Choroid plexus epithelial cell (primary cell): Measurements from ENCODE around the gene ASXL3.

Experiments used
- DNase-seq: peaks from one replicate; pipeline ENCODE4 v3.0.0-alpha.2; 2010; ENCODE audit warnings: low read depth
- H3K4me3 ChIP-seq: 2 replicates; pipeline ENCODE4 v1.5.1; 2011; ENCODE audit warnings: low read depth, mild to moderate bottlenecking, control low read depth, low read length, moderate library complexity
- TF ChIP-seq, protein P1 (sequence below): conservative IDR thresholded peaks from 2 replicates; pipeline ENCODE4 v1.5.1; 2011; ENCODE audit warnings: low read depth, mild to moderate bottlenecking, control low read depth, inconsistent platforms, low read length, moderate library complexity

Gene ASXL3

DNA sequence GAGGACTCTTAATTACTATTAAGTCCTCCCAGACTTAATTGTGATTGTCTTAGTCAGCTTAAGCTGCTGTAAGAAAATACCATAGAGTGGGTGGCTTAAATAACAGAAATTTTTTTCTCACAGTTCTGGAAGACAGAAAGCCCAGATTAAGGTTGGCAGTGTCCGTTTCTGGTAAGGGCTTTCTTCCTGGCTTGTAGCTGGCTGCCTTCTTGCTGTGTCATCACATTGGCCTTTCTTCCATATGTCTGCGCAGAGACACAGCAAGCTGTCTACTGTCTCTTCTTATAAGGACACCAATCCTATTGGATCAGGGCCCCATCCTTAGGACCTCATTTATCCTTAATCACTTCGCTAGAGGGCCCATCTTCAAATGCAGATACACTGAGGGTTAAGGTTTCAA, 38.5 kb downstream of the ASXL3 start:
- no peak for DNase-seq
- no peak overlapping the region for H3K4me3 ChIP-seq
- TF ChIP-seq, protein P1, sequence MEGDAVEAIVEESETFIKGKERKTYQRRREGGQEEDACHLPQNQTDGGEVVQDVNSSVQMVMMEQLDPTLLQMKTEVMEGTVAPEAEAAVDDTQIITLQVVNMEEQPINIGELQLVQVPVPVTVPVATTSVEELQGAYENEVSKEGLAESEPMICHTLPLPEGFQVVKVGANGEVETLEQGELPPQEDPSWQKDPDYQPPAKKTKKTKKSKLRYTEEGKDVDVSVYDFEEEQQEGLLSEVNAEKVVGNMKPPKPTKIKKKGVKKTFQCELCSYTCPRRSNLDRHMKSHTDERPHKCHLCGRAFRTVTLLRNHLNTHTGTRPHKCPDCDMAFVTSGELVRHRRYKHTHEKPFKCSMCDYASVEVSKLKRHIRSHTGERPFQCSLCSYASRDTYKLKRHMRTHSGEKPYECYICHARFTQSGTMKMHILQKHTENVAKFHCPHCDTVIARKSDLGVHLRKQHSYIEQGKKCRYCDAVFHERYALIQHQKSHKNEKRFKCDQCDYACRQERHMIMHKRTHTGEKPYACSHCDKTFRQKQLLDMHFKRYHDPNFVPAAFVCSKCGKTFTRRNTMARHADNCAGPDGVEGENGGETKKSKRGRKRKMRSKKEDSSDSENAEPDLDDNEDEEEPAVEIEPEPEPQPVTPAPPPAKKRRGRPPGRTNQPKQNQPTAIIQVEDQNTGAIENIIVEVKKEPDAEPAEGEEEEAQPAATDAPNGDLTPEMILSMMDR = no peak

DNA sequence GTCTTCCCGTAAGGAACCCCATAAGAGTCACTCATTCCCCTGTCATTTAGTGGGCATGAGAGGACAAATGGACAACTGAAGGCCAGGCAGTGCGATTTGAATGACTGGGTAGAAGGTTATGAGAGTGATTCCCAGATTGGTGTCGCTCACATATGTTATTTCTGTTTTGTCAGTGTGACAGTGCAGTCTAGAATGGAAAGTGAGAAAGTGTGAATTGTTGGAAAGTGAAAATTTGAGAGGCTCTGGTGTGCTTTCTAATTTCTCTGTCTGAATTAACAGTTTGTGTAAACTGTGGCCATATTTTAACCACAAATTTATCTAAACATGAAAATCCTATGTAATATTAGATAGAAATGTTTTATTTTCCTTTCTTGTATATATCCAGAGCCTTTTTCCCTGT, 49.1 kb downstream of the ASXL3 start:
- no peak for DNase-seq
- TF ChIP-seq, protein P1 = no peak
- no peak overlapping the region for H3K4me3 ChIP-seq

DNA sequence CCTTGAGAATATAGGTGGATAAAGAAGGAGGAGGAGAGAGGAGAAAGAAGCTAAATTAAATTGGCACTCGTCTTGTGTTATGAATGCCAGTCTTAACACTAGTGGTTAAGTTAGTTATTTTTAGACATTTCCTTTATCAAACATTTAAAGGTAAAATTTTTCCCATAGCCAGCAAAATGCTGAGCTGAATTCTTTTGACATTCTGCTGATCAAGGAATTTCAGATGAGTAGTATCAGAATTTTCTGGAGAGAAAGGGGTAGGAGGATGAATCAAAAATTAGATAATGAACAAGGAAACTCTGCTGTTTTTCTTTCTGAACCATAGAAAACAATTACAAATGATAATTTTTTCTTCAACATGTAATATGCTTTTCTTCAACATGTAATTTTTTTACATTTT, 52.5 kb downstream of the ASXL3 start:
- TF ChIP-seq, protein P1 = no peak
- no peak for DNase-seq

DNA sequence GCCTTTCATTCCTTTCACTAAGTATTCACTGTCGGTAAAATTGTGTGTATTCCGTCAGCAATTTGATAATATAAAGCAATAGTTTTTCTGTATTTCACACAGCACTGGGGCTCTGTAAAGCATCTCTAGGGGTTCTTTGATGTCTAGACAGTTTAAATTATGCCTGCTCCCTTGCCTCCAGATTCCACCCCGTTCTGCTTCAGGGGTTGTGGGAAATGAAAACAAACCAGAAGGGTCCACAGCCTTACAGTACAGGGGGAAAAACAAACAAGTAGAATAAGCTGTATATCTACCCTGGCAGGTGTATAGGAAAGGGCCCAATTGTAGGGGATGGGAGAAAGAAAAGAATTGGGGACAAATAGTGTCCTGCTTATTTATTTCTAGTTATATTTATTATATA, 63.1 kb downstream of the ASXL3 start:
- TF ChIP-seq, protein P1 = no peak
- H3K4me3 ChIP-seq = no peak overlapping the region
- no peak for DNase-seq

More for the DNA sequence above, 52.5 kb downstream of the ASXL3 start:
- no peak overlapping the region for H3K4me3 ChIP-seq

DNA sequence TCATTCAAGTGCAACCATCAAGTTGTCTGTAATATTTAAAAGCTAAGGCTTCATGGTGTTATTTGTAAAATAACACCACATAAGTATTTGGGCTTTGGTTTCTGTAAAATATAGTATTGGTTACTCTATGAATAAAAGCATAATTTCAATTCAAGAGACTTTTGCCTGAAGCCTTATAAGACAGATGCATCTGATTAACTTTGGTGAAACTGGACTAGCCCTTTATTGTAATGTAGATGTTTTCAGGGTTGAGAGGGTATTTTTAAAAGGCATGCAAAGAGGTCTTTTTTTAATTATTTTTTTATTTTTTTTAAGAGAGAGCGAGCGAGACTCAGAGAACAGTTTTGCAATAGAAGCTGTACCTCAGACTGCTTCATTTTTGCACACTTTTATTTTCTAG, 66.5 kb downstream of the ASXL3 start:
- TF ChIP-seq, protein P1 = no peak
- no peak for DNase-seq
- no peak overlapping the region for H3K4me3 ChIP-seq

DNA sequence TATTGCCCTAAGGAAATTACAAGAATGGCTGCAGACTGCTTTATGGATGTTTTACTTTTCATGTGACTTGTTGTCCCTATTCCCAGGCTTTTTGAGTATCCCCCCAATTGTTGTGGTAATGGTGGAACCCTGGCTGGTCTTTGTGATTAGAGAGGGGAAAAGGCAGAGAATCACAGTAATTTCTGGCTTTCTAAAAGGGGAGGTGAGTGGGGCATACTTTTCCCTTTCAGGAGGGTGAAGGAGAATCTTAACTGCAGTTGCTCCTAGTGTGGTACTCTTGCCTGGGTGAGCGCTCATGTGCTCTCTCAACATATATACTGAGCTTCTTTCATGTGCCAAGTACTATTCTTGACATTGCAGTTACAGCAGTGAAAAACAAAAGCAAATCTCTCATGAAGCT, 69.3 kb downstream of the ASXL3 start:
- TF ChIP-seq, protein P1 = no peak
- H3K4me3 ChIP-seq = no peak overlapping the region
- DNase-seq = no peak

DNA sequence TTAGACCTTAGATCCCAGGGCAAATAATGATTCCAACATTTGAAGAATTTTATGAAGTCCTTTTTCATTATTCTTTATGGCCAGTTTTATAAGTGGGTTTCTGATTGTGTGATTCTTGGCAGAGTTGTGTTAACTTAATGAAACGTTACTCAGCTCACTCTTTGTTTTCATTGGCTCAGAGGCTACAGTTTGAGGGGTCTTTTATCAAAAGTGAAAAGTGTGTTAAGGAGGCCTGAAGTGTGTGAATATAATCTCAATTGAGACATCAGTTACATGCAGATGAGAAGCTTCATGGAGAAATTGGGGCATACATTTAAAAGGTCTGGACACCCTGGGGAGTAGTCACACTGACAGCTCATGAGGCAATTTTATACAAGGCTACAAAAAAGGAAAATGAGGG, 74.6 kb downstream of the ASXL3 start:
- DNase-seq = no peak
- TF ChIP-seq, protein P1 = no peak
- no peak overlapping the region for H3K4me3 ChIP-seq
